Astrocyte of the spinal cord (primary cell): ENCODE data around the gene CLGN.

ENCODE experiments used
- DNase-seq: peaks from one replicate; pipeline ENCODE4 v3.0.0; 2011; ENCODE audit warnings: low read depth, low spot score
- H3K4me3 ChIP-seq: 2 replicates; pipeline ENCODE4 v1.5.1; 2011; ENCODE audit warnings: low read depth, mild to moderate bottlenecking, low read length, moderate library complexity
- in situ Hi-C: cut with HindIII; loops from 2 replicates; pipeline ENCODE4 v1.10.0; 2017; ENCODE audit warnings: low sequenced_read_pairs
- TF ChIP-seq, protein P1 (sequence below): IDR thresholded peaks from 2 replicates; pipeline ENCODE4 v1.5.1; 2012; ENCODE audit warnings: low read depth, mild to moderate bottlenecking, low read length, inconsistent platforms

Gene CLGN

DNA sequence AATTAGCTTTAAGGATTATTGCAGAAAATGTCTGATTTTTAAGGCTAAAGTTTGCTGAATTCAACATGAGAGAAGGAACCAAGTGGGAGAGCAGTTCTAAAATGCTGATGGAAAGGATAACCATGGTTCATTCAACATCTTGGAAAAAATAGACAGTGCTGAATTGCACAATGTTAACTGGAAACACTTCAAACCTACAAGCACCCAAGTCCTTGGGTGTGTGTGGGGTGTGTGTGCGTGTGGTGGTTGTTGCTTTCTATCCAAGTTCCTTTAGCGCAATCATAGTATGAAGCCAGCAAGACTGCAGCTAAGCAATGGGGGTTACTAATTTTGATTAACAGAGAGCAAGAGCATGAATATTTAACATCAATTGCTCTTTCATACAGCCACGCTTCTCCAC lies 83.3 kb downstream of the CLGN start:
- H3K4me3 ChIP-seq: no peak overlapping the region
- DNase-seq: no peak
- TF ChIP-seq, protein P1, sequence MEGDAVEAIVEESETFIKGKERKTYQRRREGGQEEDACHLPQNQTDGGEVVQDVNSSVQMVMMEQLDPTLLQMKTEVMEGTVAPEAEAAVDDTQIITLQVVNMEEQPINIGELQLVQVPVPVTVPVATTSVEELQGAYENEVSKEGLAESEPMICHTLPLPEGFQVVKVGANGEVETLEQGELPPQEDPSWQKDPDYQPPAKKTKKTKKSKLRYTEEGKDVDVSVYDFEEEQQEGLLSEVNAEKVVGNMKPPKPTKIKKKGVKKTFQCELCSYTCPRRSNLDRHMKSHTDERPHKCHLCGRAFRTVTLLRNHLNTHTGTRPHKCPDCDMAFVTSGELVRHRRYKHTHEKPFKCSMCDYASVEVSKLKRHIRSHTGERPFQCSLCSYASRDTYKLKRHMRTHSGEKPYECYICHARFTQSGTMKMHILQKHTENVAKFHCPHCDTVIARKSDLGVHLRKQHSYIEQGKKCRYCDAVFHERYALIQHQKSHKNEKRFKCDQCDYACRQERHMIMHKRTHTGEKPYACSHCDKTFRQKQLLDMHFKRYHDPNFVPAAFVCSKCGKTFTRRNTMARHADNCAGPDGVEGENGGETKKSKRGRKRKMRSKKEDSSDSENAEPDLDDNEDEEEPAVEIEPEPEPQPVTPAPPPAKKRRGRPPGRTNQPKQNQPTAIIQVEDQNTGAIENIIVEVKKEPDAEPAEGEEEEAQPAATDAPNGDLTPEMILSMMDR: no peak
- in situ Hi-C loops: no loop called here

DNA sequence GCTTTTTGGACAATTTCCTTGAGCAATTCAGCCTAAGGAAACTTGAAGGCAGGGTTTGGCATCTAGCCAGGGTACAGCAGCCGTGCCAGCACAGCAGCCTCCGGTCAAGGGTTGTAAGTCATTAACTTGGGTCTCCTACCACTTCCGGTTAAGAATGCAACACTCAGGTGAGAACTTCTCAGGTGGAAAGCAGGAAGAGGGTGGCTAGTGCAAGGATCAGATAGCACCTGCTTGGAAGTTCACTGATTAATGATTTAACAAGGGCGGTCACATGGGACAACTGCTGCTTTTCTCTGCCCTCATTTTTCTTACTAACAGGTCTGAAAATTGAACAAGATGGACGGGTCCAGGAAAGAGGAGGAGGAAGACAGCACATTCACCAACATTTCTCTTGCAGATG lies 84.1 kb downstream of the CLGN start:
- no peak for DNase-seq
- H3K4me3 ChIP-seq: no peak overlapping the region
- TF ChIP-seq, protein P1: no peak
- in situ Hi-C loops: no loop called here

DNA sequence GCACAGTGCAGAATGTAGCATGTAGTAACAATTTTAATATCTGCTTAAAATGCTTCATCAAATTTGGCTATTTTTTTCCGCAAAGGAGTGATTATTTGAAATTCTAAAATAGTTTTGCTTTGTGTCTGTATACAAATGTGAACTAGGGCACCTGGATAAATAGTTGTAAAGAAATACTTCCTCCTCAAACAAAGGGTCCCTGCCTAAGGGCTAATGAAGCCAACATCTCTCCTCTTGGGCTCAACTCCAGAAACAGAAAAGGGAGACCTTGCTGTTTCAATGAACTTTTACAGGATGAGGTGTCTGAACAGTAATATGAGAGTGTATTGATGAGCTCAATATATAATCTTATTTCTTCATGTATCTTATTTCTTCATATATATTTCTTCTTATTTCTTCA lies 84.8 kb downstream of the CLGN start:
- in situ Hi-C loops: no loop called here
- H3K4me3 ChIP-seq: no peak overlapping the region
- TF ChIP-seq, protein P1: no peak

More for the DNA sequence above, 84.8 kb downstream of the CLGN start:
- DNase-seq: no peak
